Uterus (tissue), 4 donors: ENCODE results near the gene SPANXN4. TPM values are rescaled to one million over a fixed set of nuclear protein-coding genes. Genes with fewer than 3 reads are reported as not detected.

Experiments used
- DNase-seq, 2 donors: peaks; one replicate each; pipeline ENCODE4 v3.0.0-alpha.2; 2019 to 2020
- H3K27ac ChIP-seq, 2 donors: fragments of 200-600 bp; sonication (generic); 1 replicate in 1 of 2; 2 replicates in 1 of 2; pipeline ENCODE4 v1.5.1; 2016 to 2018
- H3K27me3 ChIP-seq, 2 donors: fragments of 200-600 bp; sonication (generic); one replicate each; pipeline ENCODE4 v1.5.1; 2018 to 2019; ENCODE audit warnings: control low read depth in 1 of 2
- H3K36me3 ChIP-seq, 2 donors: fragments of 200-600 bp; sonication (generic); one replicate each; pipeline ENCODE4 v1.5.1; 2019; ENCODE audit warnings: control low read depth in 1 of 2
- H3K4me1 ChIP-seq, 2 donors: fragments of 200-600 bp; sonication (generic); one replicate each; pipeline ENCODE4 v1.5.1; 2018 to 2019; ENCODE audit warnings: control low read depth in 1 of 2
- H3K4me3 ChIP-seq, 2 donors: fragments of 200-600 bp; sonication (generic); 1 replicate in 1 of 2; 2 replicates in 1 of 2; pipeline ENCODE4 v1.5.1; 2018 to 2019; ENCODE audit warnings: mild to moderate bottlenecking in 1 of 2
- H3K9me3 ChIP-seq, 2 donors: fragments of 200-600 bp; sonication (generic); one replicate each; pipeline ENCODE4 v1.5.1; 2019; ENCODE audit warnings: control low read depth in 1 of 2
- POLR2A ChIP-seq, 2 donors: fragments of 450-650 bp; IDR thresholded peaks; one replicate each; pipeline ENCODE4 v1.6.1; 2016; ENCODE audit warnings: antibody characterized with exemption in 2 of 2, mild to moderate bottlenecking in 1 of 2, moderate library complexity in 1 of 2
- intact Hi-C: fragments of 100-400 bp; cut with DNase I; formaldehyde crosslinking; loops from one replicate; pipeline ENCODE4 v1.15.1; 2023; ENCODE audit warnings: low total_unique reads
- total RNA-seq, 4 donors: library from RNA; depleted of rRNA in 3 of 4; stranded (reverse); fragments of >200 nt in 3 of 4; gene quantifications; one replicate each; pipeline versions ENCODE4 v1.1.0 to v1.2.4, GENCODE V29; 2014 to 2023
- TF ChIP-seq, protein P1 (sequence below), 4 experiments: fragments of 200-600 bp in 2 of 4; fragments of 450-650 bp in 2 of 4; sonication (generic) in 2 of 4; IDR thresholded peaks; one replicate each; pipeline ENCODE4 v1.5.1; 2016 to 2019; ENCODE audit warnings: antibody characterized with exemption in 4 of 4, mild to moderate bottlenecking in 2 of 4, moderate library complexity in 1 of 4
- donor health status: DM: yes; HTN: yes; CAD: no.

SPANXN4 gene
- total RNA-seq, 4 donors from 2014 or later, result not detected

DNA sequence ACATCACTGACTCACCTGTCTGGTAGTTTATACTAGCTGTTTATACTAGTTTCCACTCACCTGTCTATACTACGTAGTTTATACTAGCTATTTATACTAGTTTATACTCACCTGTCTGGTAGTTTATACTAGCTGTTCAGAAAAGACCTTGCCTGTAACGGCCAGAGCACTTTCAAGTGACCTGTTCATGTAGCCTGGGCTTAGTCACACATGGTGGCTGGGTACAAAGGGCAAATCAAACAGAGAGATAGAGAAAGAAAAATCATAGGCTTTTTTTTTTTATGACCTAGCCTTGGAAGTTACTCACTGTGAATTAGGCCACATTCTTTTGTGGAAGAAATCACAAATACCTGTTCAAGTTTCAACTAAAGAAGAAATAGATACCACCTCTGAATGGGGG lies 30.7 kb upstream of the SPANXN4 start:
- no peaks in the 10 kb centered on the region for H3K9me3 ChIP-seq
- intact Hi-C loops, result no loop called here
- no peak overlapping the region for H3K27ac ChIP-seq
- DNase-seq, result no peak
- H3K36me3 ChIP-seq, result no peaks in the 10 kb centered on the region
- H3K27me3 ChIP-seq, result no peaks in the 10 kb centered on the region
- no peaks in the 10 kb centered on the region for H3K4me1 ChIP-seq
- TF ChIP-seq POLR2A (IDR thresholded peaks at IDR 0.05), result no peak
- TF ChIP-seq, protein P1, sequence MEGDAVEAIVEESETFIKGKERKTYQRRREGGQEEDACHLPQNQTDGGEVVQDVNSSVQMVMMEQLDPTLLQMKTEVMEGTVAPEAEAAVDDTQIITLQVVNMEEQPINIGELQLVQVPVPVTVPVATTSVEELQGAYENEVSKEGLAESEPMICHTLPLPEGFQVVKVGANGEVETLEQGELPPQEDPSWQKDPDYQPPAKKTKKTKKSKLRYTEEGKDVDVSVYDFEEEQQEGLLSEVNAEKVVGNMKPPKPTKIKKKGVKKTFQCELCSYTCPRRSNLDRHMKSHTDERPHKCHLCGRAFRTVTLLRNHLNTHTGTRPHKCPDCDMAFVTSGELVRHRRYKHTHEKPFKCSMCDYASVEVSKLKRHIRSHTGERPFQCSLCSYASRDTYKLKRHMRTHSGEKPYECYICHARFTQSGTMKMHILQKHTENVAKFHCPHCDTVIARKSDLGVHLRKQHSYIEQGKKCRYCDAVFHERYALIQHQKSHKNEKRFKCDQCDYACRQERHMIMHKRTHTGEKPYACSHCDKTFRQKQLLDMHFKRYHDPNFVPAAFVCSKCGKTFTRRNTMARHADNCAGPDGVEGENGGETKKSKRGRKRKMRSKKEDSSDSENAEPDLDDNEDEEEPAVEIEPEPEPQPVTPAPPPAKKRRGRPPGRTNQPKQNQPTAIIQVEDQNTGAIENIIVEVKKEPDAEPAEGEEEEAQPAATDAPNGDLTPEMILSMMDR (IDR thresholded peaks at IDR 0.05), result no peak
- H3K4me3 ChIP-seq, result no peak overlapping the region

DNA sequence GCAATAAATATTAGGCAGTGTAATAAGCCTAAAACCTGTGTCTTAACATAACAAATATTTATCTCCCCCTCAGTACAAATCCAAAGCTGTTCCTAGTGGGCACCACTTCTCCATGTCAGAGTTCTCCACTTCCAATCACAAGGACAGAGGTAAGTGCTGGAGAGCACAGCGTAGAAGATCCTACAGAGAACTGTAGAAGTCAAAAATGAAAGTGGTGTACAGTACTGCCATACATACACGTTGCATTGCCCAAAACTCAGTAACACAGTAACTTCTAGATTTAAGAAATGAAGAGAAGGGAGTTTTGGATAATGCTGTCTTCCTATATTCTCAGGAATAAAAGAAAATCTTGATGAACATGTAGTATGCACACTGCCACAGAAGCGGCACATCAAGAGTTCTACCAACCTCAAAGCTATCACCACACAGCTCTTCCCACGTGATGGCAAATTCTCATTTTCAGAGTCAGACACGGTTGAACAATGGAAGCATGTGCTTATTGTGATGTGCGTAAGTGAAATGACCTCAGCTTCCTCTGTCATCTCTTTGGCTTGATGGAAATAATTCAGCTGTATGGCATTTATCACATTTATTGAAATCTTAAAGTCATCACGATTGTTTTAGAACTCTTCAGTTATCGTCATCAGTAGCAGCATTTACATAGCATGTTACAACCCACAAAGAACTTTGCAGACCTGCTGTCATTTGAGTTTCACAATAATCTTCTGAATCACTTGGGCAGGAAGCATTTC lies 27.1 kb upstream of the SPANXN4 start:
- no peaks in the 10 kb centered on the region for H3K36me3 ChIP-seq
- H3K27me3 ChIP-seq, result no peaks in the 10 kb centered on the region
- TF ChIP-seq, protein P1 (IDR thresholded peaks at IDR 0.05), result no peak
- no peak for TF ChIP-seq POLR2A (IDR thresholded peaks at IDR 0.05)
- H3K27ac ChIP-seq, result no peak overlapping the region
- no peak overlapping the region for H3K4me3 ChIP-seq
- intact Hi-C loops, result no loop called here
- H3K4me1 ChIP-seq, result no peaks in the 10 kb centered on the region
- no peak for DNase-seq
- no peaks in the 10 kb centered on the region for H3K9me3 ChIP-seq

DNA sequence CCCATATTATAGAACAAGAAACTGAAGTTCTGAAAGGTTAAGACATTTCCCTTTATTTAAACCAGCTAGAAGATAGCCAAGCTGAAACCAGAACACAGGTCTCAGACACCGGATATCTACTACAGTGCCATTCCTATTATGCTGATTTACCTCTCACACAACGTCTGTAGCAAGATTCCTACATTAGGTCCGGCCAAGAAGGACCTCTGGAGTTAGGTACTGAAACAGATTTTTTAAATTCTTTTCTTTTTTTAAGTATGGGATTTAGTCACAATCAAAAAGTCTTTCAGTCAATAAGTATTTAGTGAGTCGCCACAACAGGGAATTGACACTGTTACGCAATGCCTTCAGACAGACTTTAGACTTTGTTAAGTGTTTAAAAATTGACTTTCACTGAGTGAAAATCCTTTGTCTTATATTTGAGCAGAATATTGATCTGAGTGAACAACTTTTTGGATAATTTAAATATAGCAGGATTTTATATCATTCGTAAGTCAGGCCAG lies 26.5 kb upstream of the SPANXN4 start:
- TF ChIP-seq, protein P1 (IDR thresholded peaks at IDR 0.05), result no peak
- TF ChIP-seq POLR2A (IDR thresholded peaks at IDR 0.05), result no peak
- H3K36me3 ChIP-seq, result no peaks in the 10 kb centered on the region
- no peak overlapping the region for H3K27ac ChIP-seq
- H3K4me1 ChIP-seq, result no peaks in the 10 kb centered on the region
- DNase-seq, result no peak
- H3K4me3 ChIP-seq, result no peak overlapping the region
- intact Hi-C loops, result no loop called here
- H3K9me3 ChIP-seq, result no peaks in the 10 kb centered on the region
- no peaks in the 10 kb centered on the region for H3K27me3 ChIP-seq

DNA sequence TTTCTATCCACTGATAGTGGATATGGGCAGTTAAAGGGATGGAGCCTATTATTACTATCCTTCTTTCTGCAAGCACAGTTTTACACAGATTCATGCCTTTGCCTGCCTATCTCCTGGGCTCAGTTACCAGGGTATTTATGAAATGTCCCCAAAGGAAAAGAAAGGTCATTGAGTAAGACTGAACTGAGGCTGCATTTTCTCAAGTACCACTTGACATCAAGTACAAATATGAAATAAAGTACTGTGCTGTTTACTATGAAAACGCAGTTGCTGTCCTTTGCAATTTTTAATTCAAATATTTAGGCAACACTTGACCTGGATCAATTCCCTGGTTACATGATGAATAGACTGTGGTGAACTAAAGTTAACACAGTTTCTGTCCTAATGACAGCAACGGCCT lies 23.5 kb upstream of the SPANXN4 start:
- H3K4me3 ChIP-seq, result no peak overlapping the region
- DNase-seq, result no peak
- H3K4me1 ChIP-seq, result no peaks in the 10 kb centered on the region
- TF ChIP-seq, protein P1 (IDR thresholded peaks at IDR 0.05), result no peak
- no peak for TF ChIP-seq POLR2A (IDR thresholded peaks at IDR 0.05)
- H3K36me3 ChIP-seq, result no peaks in the 10 kb centered on the region
- no peaks in the 10 kb centered on the region for H3K9me3 ChIP-seq
- no peak overlapping the region for H3K27ac ChIP-seq
- intact Hi-C loops, result no loop called here
- H3K27me3 ChIP-seq, result no peaks in the 10 kb centered on the region

DNA sequence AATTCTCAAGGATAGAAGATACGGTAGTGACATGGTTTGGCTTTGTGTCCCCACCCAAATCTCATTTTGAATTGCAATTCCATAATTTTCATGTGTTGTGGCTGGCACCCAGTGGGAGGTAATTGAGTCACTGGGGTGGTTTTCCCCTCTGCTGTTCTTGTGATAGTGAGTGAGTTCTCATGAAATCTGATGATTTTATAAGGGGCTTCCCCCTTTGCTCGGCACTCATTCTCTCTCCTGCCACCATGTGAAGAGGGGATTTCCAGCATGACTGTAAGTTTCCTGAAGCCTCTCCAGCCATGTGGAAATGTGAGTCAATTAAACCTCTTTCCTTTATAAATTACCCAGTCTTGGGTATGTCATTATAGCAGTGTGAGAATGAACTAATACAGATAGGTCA lies 8.5 kb upstream of the SPANXN4 start:
- TF ChIP-seq, protein P1 (IDR thresholded peaks at IDR 0.05), result no peak
- no peak for TF ChIP-seq POLR2A (IDR thresholded peaks at IDR 0.05)
- no peaks in the 10 kb centered on the region for H3K36me3 ChIP-seq
- intact Hi-C loops, result no loop called here

More for the DNA sequence above, 8.5 kb upstream of the SPANXN4 start:
- no peak overlapping the region for H3K4me3 ChIP-seq
- H3K27ac ChIP-seq, result no peak overlapping the region
- H3K9me3 ChIP-seq, result no peaks in the 10 kb centered on the region
- DNase-seq, result no peak
- no peaks in the 10 kb centered on the region for H3K4me1 ChIP-seq
- H3K27me3 ChIP-seq, result no peaks in the 10 kb centered on the region
